ENCODE measurements around the gene PDE4D. TPM values are rescaled to one million over a fixed set of nuclear protein-coding genes. Genes with fewer than 3 reads are reported as not detected.

PDE4D gene
- total and polyA plus RNA-seq, 2 of the 4 experiments (the other 2 are of a cell fraction): 1.4 to 7.9 TPM

GRCh38 chr5:59724482-59725391, 168.8 kb downstream of the PDE4D start (continued):
- no peak for TF ChIP-seq ELK1 (IDR thresholded peaks at IDR 0.05; ENCODE audit: borderline replicate concordance, low read depth, low read length)
- TF ChIP-seq FOS (IDR thresholded peaks at IDR 0.05; ENCODE audit: low read depth, low read length): no peak

GRCh38 chr5:59722874-59723273, 170.7 kb downstream of the PDE4D start:
- H4K8ac ChIP-seq (ENCODE audit: low read depth in 2 of 2, low read length in 2 of 2): no peak overlapping the region
- dilution Hi-C loops (cut with HindIII; ENCODE audit: low sequenced_read_pairs, unreplicated experiment): no loop called here
- TF ChIP-seq FOS (IDR thresholded peaks at IDR 0.05; ENCODE audit: low read depth, low read length): no peak
- no peak for TF ChIP-seq SMC3 (IDR thresholded peaks at IDR 0.05; ENCODE audit: low read depth, low read length)
- no peak for TF ChIP-seq RAD21 (IDR thresholded peaks at IDR 0.05; ENCODE audit: low read length)
- TF ChIP-seq USF2 (IDR thresholded peaks at IDR 0.05; ENCODE audit: low read depth, low read length): no peak
- no peak for TF ChIP-seq CHD1 (IDR thresholded peaks at IDR 0.05; ENCODE audit: low read depth, low read length)
- TF ChIP-seq ELK1 (IDR thresholded peaks at IDR 0.05; ENCODE audit: borderline replicate concordance, low read depth, low read length): no peak
- TF ChIP-seq MAFK (IDR thresholded peaks at IDR 0.05; ENCODE audit: low read depth, low read length): no peak
- TF ChIP-seq CEBPB (IDR thresholded peaks at IDR 0.05; ENCODE audit: low read depth, low read length): no peak
- no peak for TF ChIP-seq RCOR1 (IDR thresholded peaks at IDR 0.05; ENCODE audit: insufficient replicate concordance, low read length)
- no peak for TF ChIP-seq NFE2L2 (IDR thresholded peaks at IDR 0.05; ENCODE audit: low read depth, low read length)

More at GRCh38 chr5:59722874-59723273, 170.7 kb downstream of the PDE4D start:
- H3K27me3 ChIP-seq (ENCODE audit: control insufficient read depth, insufficient read depth, low read length): no peaks in the 10 kb centered on the region
- H3K36me3 ChIP-seq (ENCODE audit: control insufficient read depth, insufficient read depth, low read length): no peaks in the 10 kb centered on the region
- no peaks in the 10 kb centered on the region for H3K9me3 ChIP-seq (ENCODE audit: control insufficient read depth, insufficient read depth, low read length)
- BruUV-seq (replicated peaks): no TSS peak
- H3K9me1 ChIP-seq (ENCODE audit: insufficient read depth, low read length): no peaks in the 10 kb centered on the region
- H4K5ac ChIP-seq (ENCODE audit: low read depth, low read length): no peak overlapping the region
- H3K4ac ChIP-seq (ENCODE audit: low read depth, low read length): no peak overlapping the region
- H3K56ac ChIP-seq (ENCODE audit: extremely low read depth, insufficient read depth, low read length): no peak overlapping the region
- H3K4me3 ChIP-seq (ENCODE audit: insufficient read depth, low read depth, low read length): no peak overlapping the region
- no peak for ATAC-seq (ENCODE audit: low read depth)
- CTCF ChIA-PET: no interaction called here
- peak; percentile 24 for DNase-seq
- H3K4me1 ChIP-seq (ENCODE audit: control insufficient read depth, insufficient read depth, low read length): no peaks in the 10 kb centered on the region
- intact Hi-C loops (cut with micrococcal nuclease): loop anchor here (5.0 kb wide), 2 partner anchors 331 to 536 kb away; no protein-coding TSS in a partner anchor
- no peak overlapping the region for H3K18ac ChIP-seq (ENCODE audit: low read depth, low read length)
- no peak overlapping the region for H3K14ac ChIP-seq (replicated peaks; ENCODE audit: low read depth, low read length)
- in situ Hi-C loops (cut with MboI; ENCODE audit: low sequenced_read_pairs): no loop called here
- no peak overlapping the region for H2AFZ ChIP-seq (replicated peaks; ENCODE audit: low read length, poor library complexity)
- no peaks in the 10 kb centered on the region for H3K79me1 ChIP-seq (ENCODE audit: low read depth in 1 of 2, low read length in 2 of 2)
- H4K20me1 ChIP-seq (ENCODE audit: insufficient read depth, low read length): no peaks in the 10 kb centered on the region
- H3K23ac ChIP-seq (ENCODE audit: low read depth, low read length): no peak overlapping the region
- no peak overlapping the region for H2BK5ac ChIP-seq (ENCODE audit: low read depth, low read length, poor library complexity, severe bottlenecking)
- no peak overlapping the region for H4K91ac ChIP-seq (ENCODE audit: insufficient read depth, low read depth, low read length)
- no peak overlapping the region for H2BK120ac ChIP-seq (ENCODE audit: low read depth, low read length)
- no peak overlapping the region for H2BK20ac ChIP-seq (ENCODE audit: low read depth, low read length)
- H3K9ac ChIP-seq (ENCODE audit: low read depth, low read length): no peak overlapping the region
- POLR2A ChIA-PET (ENCODE audit: unreplicated experiment): no interaction called here
- H3K4me2 ChIP-seq (ENCODE audit: low read depth, low read length): no peak overlapping the region
- H2AK5ac ChIP-seq (ENCODE audit: low read depth, low read length): no peak overlapping the region
- H2BK15ac ChIP-seq (ENCODE audit: low read depth, low read length): no peak overlapping the region
- H3K27ac ChIP-seq (ENCODE audit: insufficient read depth, low read length): no peak overlapping the region
- no peak overlapping the region for H2AK9ac ChIP-seq (replicated peaks; ENCODE audit: low read depth, low read length, poor library complexity)
- WGBS, 2 experiments (ENCODE audit: extremely low coverage in 2 of 2, insufficient read length in 1 of 2): no CpG with 5 or more reads among the region's 2 CpGs

Data from IMR-90 (cell line).